ES-I3 (cell line): ENCODE data around the gene RELCH.

Experiments used
- H3K36me3 ChIP-seq: 2 replicates; pipeline ENCODE4 v1.6.1; 2013; ENCODE audit warnings: mild to moderate bottlenecking, low read length, control low read depth, moderate library complexity; ENCODE audit not compliant: insufficient read depth
- H3K4me1 ChIP-seq: 2 replicates; pipeline ENCODE4 v1.6.1; 2013; ENCODE audit warnings: mild to moderate bottlenecking, control low read depth, low read length; ENCODE audit not compliant: insufficient read depth
- H3K9ac ChIP-seq: 2 replicates; pipeline ENCODE4 v1.6.1; 2013; ENCODE audit warnings: low read depth, mild to moderate bottlenecking, low read length, moderate library complexity
- H3K9me3 ChIP-seq: 2 replicates; pipeline ENCODE4 v1.6.1; 2013; ENCODE audit warnings: mild to moderate bottlenecking, low read length, moderate library complexity; ENCODE audit not compliant: control insufficient read depth, insufficient read depth

Gene RELCH

DNA sequence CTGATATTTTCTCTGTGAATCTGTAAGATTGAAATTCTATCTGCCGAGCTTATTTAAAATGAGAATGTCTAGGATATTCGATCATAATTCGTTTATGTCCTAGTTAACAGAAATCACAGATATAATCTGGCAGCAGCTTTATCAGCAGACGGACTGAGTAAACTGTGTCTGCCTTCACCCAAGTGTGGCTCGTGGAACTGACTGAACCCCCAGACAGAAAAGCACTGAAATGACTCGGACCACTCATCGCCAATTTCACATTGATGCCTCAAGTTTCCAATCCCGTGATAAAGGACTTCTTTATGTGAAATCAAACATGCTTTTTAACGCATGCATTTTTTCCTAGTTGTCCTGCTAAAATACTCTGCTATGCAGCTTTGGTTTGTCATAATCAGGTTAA is 153.9 kb downstream of the RELCH start:
- peaks cover 33% of the 10 kb centered on the region for H3K4me1 ChIP-seq
- no peaks in the 10 kb centered on the region for H3K36me3 ChIP-seq
- H3K9me3 ChIP-seq = no peaks in the 10 kb centered on the region
- H3K9ac ChIP-seq = no peak overlapping the region

DNA sequence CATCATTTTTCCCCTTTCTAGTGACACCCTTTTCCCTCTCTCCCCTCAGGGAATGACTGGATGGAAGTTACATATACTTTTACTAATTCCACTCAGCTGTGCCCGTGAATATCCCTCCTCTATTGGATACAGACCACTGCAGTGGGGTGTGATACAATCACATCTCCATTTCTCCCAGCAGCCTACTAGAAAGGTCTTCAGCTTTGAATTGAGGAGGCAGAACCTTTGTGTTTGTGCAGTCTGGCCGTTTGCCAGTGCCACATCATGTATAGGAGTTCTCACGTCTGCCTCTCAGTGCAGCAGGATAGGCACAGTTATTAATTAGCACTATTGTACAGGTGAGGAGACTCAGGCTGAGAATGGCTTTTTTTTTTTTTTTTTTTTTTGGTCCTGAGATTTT is 154.4 kb downstream of the RELCH start:
- peaks cover 38% of the 10 kb centered on the region for H3K4me1 ChIP-seq

DNA sequence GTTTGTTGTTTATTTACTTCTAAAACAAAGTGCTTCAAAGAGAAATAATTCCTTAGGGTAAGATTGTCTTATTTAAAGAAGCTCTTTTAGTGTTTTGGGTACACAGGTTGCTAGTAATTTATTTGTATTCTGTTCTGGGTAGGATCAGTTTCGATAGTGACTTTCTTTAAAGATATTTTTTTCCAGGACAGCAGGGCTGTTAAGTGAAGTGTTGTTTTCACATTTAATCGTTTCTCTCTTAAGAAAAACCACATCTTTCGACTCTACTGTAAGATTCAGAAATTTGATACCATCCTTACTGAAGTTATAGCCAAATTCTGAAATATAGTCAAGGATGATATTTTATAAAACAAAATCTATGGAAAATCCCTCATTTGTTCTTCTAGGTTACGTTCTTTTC is 155.8 kb downstream of the RELCH start:
- Histone ChIP-seq H3K4me1 (peaks cover 42% of the 10 kb centered on the region), H3K9me3 (no peaks in the 10 kb centered on the region), H3K36me3 (no peaks in the 10 kb centered on the region), H3K9ac (no peak overlapping the region)

More for the DNA sequence above, 154.4 kb downstream of the RELCH start:
- H3K36me3 ChIP-seq = no peaks in the 10 kb centered on the region
- H3K9ac ChIP-seq = no peak overlapping the region
- no peaks in the 10 kb centered on the region for H3K9me3 ChIP-seq

DNA sequence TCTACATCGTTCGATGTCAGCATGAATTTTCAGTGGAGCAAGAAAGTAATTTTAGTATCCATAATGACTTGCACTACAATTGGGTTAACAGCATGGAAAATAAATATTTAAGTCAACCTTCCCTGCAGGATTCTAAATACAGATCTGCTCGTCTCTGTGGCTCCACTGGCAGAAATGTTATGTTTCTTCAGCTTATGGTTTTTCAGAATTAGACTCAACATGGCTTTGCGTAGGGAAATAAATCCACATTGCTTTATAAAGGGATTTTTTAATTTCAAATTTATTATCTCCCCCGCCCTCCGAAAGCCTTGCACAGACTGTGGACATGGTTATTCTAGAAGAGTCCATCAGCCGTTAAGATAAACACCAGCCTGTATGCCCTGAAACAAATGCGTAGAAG is 156.3 kb downstream of the RELCH start:
- H3K9me3 ChIP-seq = no peaks in the 10 kb centered on the region
- no peaks in the 10 kb centered on the region for H3K36me3 ChIP-seq
- peaks cover 38% of the 10 kb centered on the region for H3K4me1 ChIP-seq
- H3K9ac ChIP-seq = no peak overlapping the region

DNA sequence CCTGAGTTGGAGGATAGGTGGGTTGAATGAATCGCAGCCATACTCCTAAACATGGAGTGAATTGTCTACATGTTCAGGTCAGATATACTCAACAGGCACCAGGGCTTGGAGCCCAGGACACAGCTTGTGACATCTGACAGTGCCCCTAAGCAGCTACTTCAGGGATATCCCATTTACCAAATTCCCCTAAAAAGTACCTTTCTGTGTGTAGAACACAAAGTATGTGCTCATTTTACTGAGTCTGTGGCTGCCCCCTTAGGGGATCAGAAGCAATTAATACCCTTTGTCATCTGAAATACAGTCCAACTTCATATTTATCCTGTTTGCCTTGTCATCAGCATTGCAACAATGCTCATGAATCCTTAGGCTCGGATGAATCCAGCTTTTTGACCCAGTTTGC is 158.9 kb downstream of the RELCH start:
- Histone ChIP-seq H3K9ac (no peak overlapping the region), H3K36me3 (no peaks in the 10 kb centered on the region), H3K9me3 (no peaks in the 10 kb centered on the region), H3K4me1 (peaks cover 23% of the 10 kb centered on the region)

DNA sequence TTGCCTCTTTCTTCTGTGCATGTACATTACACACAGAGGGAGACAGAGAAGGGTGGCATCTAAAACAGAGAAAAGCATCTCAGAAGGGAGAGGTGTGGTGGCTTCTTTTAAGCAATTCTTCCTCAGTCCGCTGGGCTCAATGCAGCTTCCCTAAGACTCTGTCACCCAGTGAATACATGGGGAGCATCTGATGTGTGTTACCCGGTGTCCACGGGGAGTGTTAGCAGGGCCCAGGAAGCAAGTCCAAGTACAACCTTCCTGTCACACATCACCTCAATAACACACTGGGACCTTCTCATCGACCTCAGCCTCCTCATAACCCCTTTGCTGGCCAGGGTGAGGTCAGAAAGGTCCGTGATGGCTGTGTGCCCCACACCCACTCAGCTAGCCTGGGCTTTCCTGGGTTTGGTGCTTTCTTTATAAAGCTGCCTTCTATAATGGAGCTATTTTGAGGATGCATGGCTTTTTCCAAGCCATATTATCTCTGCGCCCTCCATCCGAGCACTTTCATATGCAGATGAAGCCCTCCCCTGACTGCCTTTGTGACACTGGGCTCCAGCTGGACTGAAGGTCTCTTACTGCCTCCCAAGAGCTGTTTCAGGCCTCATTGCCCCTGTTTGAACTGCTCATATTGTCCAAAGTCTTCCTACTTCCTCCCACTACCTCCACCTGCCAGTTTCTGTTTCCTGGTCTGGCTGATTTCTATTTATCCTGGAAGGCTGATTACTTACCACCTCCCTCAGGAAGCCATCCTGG is 159.5 kb downstream of the RELCH start:
- Histone ChIP-seq H3K9me3 (no peaks in the 10 kb centered on the region), H3K9ac (no peak overlapping the region), H3K36me3 (no peaks in the 10 kb centered on the region), H3K4me1 (peaks cover 23% of the 10 kb centered on the region)

DNA sequence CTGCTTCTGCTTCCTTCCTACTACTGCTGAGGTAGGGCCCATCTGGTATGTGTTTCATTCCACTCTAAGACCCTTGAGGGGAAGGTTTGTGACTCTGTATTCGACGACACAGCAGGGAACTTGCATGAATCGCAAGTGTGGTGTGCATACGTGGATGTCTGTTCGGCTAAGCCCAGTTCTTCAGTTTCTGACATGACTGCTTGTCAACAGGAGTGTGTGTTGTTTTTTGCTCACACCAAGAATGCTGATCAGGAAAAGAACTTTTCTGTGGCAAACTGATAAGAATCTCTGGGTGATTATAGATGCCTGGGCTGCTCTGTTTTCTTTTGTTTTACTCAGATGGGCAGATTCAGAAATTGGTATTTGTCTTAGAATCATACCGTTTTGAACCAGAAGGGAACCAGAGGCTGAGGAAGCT is 160.0 kb downstream of the RELCH start:
- Histone ChIP-seq H3K36me3 (no peaks in the 10 kb centered on the region), H3K9me3 (no peaks in the 10 kb centered on the region), H3K9ac (no peak overlapping the region), H3K4me1 (peaks cover 23% of the 10 kb centered on the region)

DNA sequence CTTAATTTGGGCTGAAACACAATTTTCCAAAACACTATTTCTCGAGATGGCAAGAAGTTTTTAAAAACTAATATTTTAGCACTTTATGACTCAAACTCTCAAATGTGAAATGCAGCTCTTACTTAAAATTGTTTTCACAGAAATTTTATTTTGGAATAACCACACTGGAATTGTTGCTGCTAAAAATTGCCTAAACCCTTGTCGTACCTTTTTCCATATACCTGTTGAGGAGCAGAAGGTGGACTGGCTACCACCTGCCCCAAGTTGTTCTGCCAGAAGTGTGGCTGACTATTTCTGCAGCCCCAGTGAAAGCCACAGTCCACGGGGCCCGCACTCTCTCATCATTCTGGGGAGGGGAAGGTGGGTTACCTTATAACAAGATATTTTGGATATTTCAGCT is 161.4 kb downstream of the RELCH start:
- Histone ChIP-seq H3K9me3 (no peaks in the 10 kb centered on the region), H3K4me1 (peaks cover 23% of the 10 kb centered on the region), H3K36me3 (no peaks in the 10 kb centered on the region), H3K9ac (no peak overlapping the region)

DNA sequence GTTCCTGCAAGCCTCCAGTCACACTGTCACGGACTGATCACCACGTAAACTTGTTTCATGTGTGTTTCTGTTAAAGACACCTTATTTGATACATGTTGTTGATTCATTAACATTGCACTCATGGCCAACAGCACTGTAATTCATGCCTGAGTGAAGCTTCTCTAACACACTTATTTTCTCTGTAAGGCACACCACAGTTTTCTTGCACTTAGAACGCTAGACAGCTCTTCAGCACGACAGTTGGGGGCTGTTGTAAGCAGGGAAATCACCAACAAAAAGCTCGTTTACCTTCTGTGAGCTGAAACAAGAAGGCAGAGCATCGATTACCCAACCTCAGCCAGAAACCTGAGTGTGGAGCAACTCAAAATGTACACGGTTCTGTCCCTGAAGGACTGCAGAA is 166.1 kb downstream of the RELCH start:
- no peaks in the 10 kb centered on the region for H3K36me3 ChIP-seq
- H3K9me3 ChIP-seq = no peaks in the 10 kb centered on the region
- peaks cover 5% of the 10 kb centered on the region; the same call in 1 of the 2 replicates for H3K4me1 ChIP-seq
- no peak overlapping the region for H3K9ac ChIP-seq

DNA sequence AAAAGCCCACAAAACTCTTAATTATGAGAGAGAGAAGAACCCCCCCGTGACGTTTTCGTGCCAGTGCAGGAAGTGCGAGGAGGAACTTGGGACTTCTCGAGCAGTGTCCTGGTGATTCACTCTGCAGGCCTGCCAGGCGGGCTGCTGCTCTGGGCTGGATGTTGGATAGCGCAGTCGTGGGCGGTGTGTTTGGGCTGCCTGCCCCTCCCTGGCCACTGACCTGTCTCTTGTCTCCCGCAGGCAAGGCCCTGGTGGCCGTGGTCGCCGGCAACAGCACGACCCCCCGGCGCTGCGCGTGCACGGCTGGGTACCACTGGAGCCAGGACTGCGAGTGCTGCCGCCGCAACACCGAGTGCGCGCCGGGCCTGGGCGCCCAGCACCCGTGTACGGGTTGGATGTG is 167.1 kb downstream of the RELCH start:
- H3K36me3 ChIP-seq = no peaks in the 10 kb centered on the region
- H3K9me3 ChIP-seq = no peaks in the 10 kb centered on the region
- H3K9ac ChIP-seq = no peak overlapping the region
- peaks cover 5% of the 10 kb centered on the region; the same call in 1 of the 2 replicates for H3K4me1 ChIP-seq

DNA sequence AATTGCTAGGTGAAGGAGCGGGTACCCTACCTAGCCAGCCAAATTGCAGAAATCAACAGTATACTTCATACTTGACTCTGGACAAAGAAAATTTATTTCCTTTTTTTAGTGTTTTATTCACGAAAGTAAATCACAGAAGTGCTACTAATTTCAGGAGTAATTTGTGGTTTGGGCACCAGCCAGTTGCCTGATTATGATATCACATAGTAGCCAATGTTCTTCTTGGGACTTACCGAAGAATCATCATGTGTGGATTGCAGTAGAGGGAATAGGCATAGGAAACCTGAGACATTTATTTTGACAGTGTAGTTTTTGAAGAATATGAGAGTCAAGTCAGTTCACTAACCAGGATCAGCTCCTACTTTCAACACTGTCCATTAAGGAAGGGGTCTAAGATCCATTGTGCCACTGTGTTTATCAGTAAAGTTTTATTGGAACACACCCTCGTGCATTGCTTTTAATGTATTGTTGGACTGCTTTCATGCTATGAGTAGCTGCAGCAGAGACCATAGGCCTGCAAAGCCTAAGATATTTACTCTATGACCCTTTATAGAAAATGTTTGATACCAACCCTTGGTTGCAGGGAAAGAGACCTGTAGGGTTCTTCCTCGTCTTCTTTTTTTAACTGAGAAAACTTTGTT is 170.1 kb downstream of the RELCH start:
- no peak overlapping the region for H3K9ac ChIP-seq
- no peaks in the 10 kb centered on the region for H3K36me3 ChIP-seq
- peaks cover 5% of the 10 kb centered on the region; the same call in 1 of the 2 replicates for H3K4me1 ChIP-seq
- H3K9me3 ChIP-seq = no peaks in the 10 kb centered on the region
